Measurements from ENCODE around the gene PRMT3. TPM values are rescaled to one million over a fixed set of nuclear protein-coding genes. Genes with fewer than 3 reads are reported as not detected.

Gene PRMT3
- total and polyA plus RNA-seq, 10 donors: 6.9 to 20.7 (median 13.8) TPM

DNA sequence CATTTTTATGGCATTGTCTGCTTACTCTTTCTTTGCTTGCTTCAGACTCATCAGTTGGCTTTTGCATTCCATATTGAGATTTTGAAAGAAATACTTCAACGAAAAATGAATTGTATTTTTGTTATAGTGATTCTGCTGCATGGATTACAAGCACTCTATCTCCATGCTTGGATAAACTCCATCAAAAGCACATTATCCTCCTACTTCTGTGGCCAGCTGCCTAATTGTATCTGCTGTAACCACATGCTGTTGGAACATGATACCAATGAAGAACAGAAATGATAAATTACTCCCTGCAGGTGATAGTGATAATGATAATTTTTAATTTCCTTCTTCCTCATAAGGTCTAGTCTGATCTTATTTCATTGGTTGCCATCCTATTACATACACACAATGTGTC, 100.8 kb downstream of the PRMT3 start:
- no peak for DNase-seq
- no peak for TF ChIP-seq POLR2AphosphoS5 (IDR thresholded peaks at IDR 0.05)
- no peak for TF ChIP-seq POLR2A (IDR thresholded peaks at IDR 0.05)
- TF ChIP-seq, protein P1, sequence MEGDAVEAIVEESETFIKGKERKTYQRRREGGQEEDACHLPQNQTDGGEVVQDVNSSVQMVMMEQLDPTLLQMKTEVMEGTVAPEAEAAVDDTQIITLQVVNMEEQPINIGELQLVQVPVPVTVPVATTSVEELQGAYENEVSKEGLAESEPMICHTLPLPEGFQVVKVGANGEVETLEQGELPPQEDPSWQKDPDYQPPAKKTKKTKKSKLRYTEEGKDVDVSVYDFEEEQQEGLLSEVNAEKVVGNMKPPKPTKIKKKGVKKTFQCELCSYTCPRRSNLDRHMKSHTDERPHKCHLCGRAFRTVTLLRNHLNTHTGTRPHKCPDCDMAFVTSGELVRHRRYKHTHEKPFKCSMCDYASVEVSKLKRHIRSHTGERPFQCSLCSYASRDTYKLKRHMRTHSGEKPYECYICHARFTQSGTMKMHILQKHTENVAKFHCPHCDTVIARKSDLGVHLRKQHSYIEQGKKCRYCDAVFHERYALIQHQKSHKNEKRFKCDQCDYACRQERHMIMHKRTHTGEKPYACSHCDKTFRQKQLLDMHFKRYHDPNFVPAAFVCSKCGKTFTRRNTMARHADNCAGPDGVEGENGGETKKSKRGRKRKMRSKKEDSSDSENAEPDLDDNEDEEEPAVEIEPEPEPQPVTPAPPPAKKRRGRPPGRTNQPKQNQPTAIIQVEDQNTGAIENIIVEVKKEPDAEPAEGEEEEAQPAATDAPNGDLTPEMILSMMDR (IDR thresholded peaks at IDR 0.05 in 8 of 11, conservative IDR thresholded peaks at IDR 0.05 in 3 of 11): no peak
- WGBS, 5 donors: 93 to 100% (median 95%) methylated on average over 1 of the region's 1 CpG
- intact Hi-C loops (cut with DNase I; ENCODE audit: low total_unique reads): no loop called here
- Histone ChIP-seq H3K27me3 (replicated peaks in 1 of 7) (no peaks in the 10 kb centered on the region), H3K27ac (no peak overlapping the region), H3K4me3 (no peak overlapping the region), H3K9me3 (no peaks in the 10 kb centered on the region), H3K36me3 (peaks cover 0 to 11% (median 0%) of the 10 kb centered on the region in 6 donors), H3K4me1 (no peaks in the 10 kb centered on the region)

DNA sequence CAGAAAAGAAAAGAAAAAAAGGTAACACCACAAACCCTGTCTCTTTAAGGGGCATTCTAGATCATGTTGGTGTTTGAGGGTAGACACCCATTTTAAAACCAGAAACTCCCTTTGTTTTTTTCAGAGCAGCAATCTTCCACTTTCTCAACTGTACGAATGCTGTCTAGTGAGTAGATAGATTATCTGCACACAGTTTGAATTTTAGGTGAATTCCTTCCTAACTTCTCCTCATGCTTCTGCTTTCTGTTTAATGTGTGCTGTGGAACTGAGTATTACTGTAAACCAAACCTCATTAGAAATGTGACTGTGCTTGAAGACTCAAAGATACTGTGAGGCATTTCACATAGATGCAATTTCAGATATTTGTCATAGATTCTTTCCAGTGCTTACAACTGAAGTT, 102.4 kb downstream of the PRMT3 start:
- Histone ChIP-seq H3K36me3 (peaks cover 0 to 17% (median 7%) of the 10 kb centered on the region in 6 donors), H3K4me3 (no peak overlapping the region), H3K4me1 (no peaks in the 10 kb centered on the region), H3K9me3 (no peaks in the 10 kb centered on the region), H3K27ac (no peak overlapping the region), H3K27me3 (replicated peaks in 1 of 7) (no peaks in the 10 kb centered on the region)
- no peak for DNase-seq
- TF ChIP-seq POLR2A (IDR thresholded peaks at IDR 0.05): no peak
- TF ChIP-seq, protein P1 (IDR thresholded peaks at IDR 0.05 in 8 of 11, conservative IDR thresholded peaks at IDR 0.05 in 3 of 11): no peak
- TF ChIP-seq POLR2AphosphoS5 (IDR thresholded peaks at IDR 0.05): no peak
- intact Hi-C loops (cut with DNase I; ENCODE audit: low total_unique reads): no loop called here
- 60 to 80% (median 73%) methylated on average over 1 of the region's 1 CpG for WGBS, 5 donors

DNA sequence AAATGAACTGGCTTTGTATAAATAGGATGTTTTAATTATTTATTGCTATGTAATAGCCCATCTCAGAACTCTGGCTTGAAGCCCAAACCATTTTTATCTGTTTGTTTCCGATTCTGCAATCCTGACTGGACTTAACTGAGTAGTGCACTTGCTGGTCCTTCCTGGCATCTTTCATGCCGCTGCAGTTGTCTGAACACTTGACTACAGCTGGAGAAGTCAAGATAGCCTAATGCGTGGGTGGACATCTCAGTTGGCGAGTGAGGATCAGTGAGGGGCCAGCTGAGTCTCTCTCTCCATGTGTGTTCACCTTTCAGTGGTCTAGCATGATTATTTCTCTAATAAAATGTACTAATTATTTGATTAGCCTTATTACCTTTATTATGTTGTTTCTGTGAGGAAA, 105.8 kb downstream of the PRMT3 start:
- peaks cover 0 to 50% (median 20%) of the 10 kb centered on the region in 6 donors for H3K36me3 ChIP-seq
- H3K27ac ChIP-seq: no peak overlapping the region
- H3K4me3 ChIP-seq: no peak overlapping the region
- TF ChIP-seq, protein P1 (IDR thresholded peaks at IDR 0.05 in 8 of 11, conservative IDR thresholded peaks at IDR 0.05 in 3 of 11): no peak
- TF ChIP-seq POLR2A (IDR thresholded peaks at IDR 0.05): no peak
- no peak for TF ChIP-seq POLR2AphosphoS5 (IDR thresholded peaks at IDR 0.05)
- H3K4me1 ChIP-seq: no peaks in the 10 kb centered on the region
- 87 to 93% (median 92%) methylated on average over 4 of the region's 4 CpGs for WGBS, 5 donors
- no peaks in the 10 kb centered on the region for H3K27me3 ChIP-seq (replicated peaks in 1 of 7)
- intact Hi-C loops (cut with DNase I; ENCODE audit: low total_unique reads): no loop called here
- no peak for DNase-seq
- no peaks in the 10 kb centered on the region for H3K9me3 ChIP-seq

DNA sequence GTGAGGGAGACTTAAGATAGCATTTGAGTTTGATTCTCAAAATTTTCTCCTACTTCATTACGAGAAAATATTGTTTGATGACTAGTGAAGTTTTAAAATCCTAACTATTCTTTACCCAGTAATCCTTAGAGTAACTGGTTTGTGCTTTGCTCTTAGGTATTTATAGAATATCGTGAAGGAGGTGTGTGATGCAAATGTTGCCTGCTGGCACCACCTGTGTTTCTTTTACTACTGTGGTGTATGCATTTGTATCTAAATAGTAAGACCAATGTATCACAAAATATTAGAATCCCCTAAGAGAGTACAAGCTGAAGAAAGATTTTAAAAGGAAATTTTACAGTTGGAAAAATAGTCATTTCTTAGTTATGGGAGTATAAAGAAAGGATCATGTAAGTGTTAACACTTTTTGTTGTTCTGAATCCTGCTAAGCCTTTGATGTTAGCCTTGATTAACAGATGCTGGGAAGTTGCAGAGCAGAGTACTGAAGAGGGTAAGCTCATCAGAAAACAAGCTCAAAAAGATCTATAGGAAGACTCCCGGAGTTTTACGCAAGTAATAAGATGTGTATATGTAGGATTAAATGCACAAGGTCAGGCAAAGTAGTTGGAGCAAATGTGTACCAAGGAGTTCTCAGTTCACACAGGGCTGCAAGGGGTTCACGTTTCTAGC, 109.7 kb downstream of the PRMT3 start:
- 86 to 95% (median 91%) methylated on average over 5 of the region's 5 CpGs for WGBS, 5 donors
- Histone ChIP-seq H3K9me3 (no peaks in the 10 kb centered on the region), H3K4me1 (no peaks in the 10 kb centered on the region), H3K36me3 (peaks cover 0 to 83% (median 21%) of the 10 kb centered on the region in 6 donors), H3K27ac (no peak overlapping the region), H3K4me3 (no peak overlapping the region), H3K27me3 (replicated peaks in 1 of 7) (no peaks in the 10 kb centered on the region)
- DNase-seq: no peak
- TF ChIP-seq POLR2A (IDR thresholded peaks at IDR 0.05) (no peak), POLR2AphosphoS5 (IDR thresholded peaks at IDR 0.05) (no peak)
- TF ChIP-seq, protein P1 (IDR thresholded peaks at IDR 0.05 in 8 of 11, conservative IDR thresholded peaks at IDR 0.05 in 3 of 11): no peak
- intact Hi-C loops (cut with DNase I; ENCODE audit: low total_unique reads): no loop called here

Measured in spleen (tissue), 11 donors.